A673 (cell line): ENCODE measurements around the gene CTAGE6.
"Not testable (repeated sequence)": the region's sequence is repeated elsewhere in the genome, so short reads cannot be mapped to it uniquely, and the experiment has no call there.

Source experiments
- EZH2 ChIP-seq: fragments of 200-600 bp; sonication (generic); IDR thresholded peaks from 2 replicates; pipeline ENCODE4 v1.6.1; 2017; ENCODE audit warnings: borderline replicate concordance, low read depth, mild to moderate bottlenecking, mixed read lengths, antibody characterized with exemption, low read length; ENCODE audit not compliant: poor library complexity, severe bottlenecking
- TF ChIP-seq, protein P1 (sequence below): fragments of 300-800, 200-600 bp; sonication (generic); conservative IDR thresholded peaks from 2 replicates; pipeline ENCODE4 v1.5.1; 2017; ENCODE audit warnings: low read depth, mild to moderate bottlenecking, antibody characterized with exemption, low read length, moderate library complexity, mixed read lengths

DNA sequence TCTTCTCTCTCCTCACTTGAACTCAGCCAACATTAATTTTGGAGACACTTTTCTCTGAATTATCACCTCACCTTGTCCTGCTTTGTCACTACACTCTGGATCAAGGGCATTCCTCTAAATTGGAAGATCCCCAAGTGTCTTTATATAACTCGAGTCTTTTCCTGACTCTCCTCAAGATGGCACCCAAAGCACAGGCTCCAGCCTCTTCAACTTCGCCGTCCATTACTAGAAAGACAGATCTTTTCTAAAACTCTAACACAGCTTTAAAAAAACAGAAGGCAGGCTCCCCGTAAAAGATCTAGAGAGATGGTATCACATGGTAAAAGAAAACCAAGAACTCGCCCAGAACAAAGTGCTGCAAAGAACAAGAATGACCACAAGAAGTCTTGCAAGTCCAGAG, 8.2 kb upstream of the CTAGE6 start:
- not testable (repeated sequence) for TF ChIP-seq EZH2
- TF ChIP-seq, protein P1, sequence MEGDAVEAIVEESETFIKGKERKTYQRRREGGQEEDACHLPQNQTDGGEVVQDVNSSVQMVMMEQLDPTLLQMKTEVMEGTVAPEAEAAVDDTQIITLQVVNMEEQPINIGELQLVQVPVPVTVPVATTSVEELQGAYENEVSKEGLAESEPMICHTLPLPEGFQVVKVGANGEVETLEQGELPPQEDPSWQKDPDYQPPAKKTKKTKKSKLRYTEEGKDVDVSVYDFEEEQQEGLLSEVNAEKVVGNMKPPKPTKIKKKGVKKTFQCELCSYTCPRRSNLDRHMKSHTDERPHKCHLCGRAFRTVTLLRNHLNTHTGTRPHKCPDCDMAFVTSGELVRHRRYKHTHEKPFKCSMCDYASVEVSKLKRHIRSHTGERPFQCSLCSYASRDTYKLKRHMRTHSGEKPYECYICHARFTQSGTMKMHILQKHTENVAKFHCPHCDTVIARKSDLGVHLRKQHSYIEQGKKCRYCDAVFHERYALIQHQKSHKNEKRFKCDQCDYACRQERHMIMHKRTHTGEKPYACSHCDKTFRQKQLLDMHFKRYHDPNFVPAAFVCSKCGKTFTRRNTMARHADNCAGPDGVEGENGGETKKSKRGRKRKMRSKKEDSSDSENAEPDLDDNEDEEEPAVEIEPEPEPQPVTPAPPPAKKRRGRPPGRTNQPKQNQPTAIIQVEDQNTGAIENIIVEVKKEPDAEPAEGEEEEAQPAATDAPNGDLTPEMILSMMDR: not testable (repeated sequence)
